HFFc6 (cell line): ENCODE results near the gene CYP4F3. TPM values are rescaled to one million over a fixed set of nuclear protein-coding genes. Genes with fewer than 3 reads are reported as not detected.

ENCODE experiments used
- DNase-seq: peaks from one replicate; pipeline ENCODE4 v3.0.0-alpha.2; 2018
- H3K27ac Mint-ChIP-seq: 2 replicates; pipeline ENCODE4 v1.8.0; 2020; ENCODE audit warnings: mild to moderate bottlenecking, mixed read lengths
- H3K27me3 Mint-ChIP-seq: 2 replicates; pipeline ENCODE4 v1.8.0; 2021; ENCODE audit warnings: mild to moderate bottlenecking, moderate library complexity, mixed read lengths; ENCODE audit not compliant: insufficient read depth
- H3K36me3 Mint-ChIP-seq: 2 replicates; pipeline ENCODE4 v1.8.0; 2021; ENCODE audit warnings: low read depth, mixed read lengths
- H3K4me1 Mint-ChIP-seq: 2 replicates; pipeline ENCODE4 v1.8.0; 2020; ENCODE audit warnings: low read depth, mixed read lengths
- H3K4me3 Mint-ChIP-seq: 2 replicates; pipeline ENCODE4 v1.8.0; 2020; ENCODE audit warnings: mild to moderate bottlenecking, moderate library complexity, mixed read lengths
- H3K9me3 Mint-ChIP-seq: 2 replicates; pipeline ENCODE4 v1.8.0; 2020; ENCODE audit warnings: mild to moderate bottlenecking, mixed read lengths
- CTCF ChIP-seq: fragments of 200-600 bp; sonication (generic); IDR thresholded peaks from 2 replicates; pipeline ENCODE4 v1.5.0; 2021; ENCODE audit warnings: antibody characterized with exemption, mild to moderate bottlenecking
- total RNA-seq, 6 experiments: library from RNA; stranded (reverse); fragmentation: NEBNext Ultra II Directional; extraction: Animal tissue kit (Norgen Biotek cat#: 25700); gene quantifications; 2 replicates in 1 of 6; 3 replicates in 5 of 6; pipeline ENCODE4 v1.2.3, GENCODE V29; 2021

CYP4F3 gene
- total RNA-seq, 6 experiments from 2014 or later = not detected

GRCh38 chr19:15641901-15642491, 1.3 kb downstream of the CYP4F3 start:
- no peak for TF ChIP-seq CTCF
- Mint-ChIP-seq H3K4me3 (no peak overlapping the region), H3K27ac (no peak overlapping the region), H3K27me3 (peaks cover 2% of the 10 kb centered on the region), H3K9me3 (peaks cover 45% of the 10 kb centered on the region), H3K4me1 (no peaks in the 10 kb centered on the region), H3K36me3 (no peaks in the 10 kb centered on the region)
- DNase-seq = no peak

GRCh38 chr19:15642807-15643206, 2.1 kb downstream of the CYP4F3 start:
- Mint-ChIP-seq H3K4me1 (no peaks in the 10 kb centered on the region), H3K36me3 (no peaks in the 10 kb centered on the region), H3K27me3 (peaks cover 2% of the 10 kb centered on the region), H3K9me3 (peaks cover 44% of the 10 kb centered on the region), H3K4me3 (no peak overlapping the region), H3K27ac (no peak overlapping the region)
- TF ChIP-seq CTCF = no peak
- no peak for DNase-seq

- H3K27ac Mint-ChIP-seq = no peak overlapping the region
- peaks cover 42% of the 10 kb centered on the region for H3K9me3 Mint-ChIP-seq
- DNase-seq = no peak
- no peaks in the 10 kb centered on the region for H3K4me1 Mint-ChIP-seq
- H3K27me3 Mint-ChIP-seq = peaks cover 2% of the 10 kb centered on the region
- TF ChIP-seq CTCF = no peak
- no peaks in the 10 kb centered on the region for H3K36me3 Mint-ChIP-seq
- H3K4me3 Mint-ChIP-seq = no peak overlapping the region
Measured at GRCh38 chr19:15643387-15643786, 2.7 kb downstream of the CYP4F3 start.

GRCh38 chr19:15644066-15644741, 3.5 kb downstream of the CYP4F3 start:
- Mint-ChIP-seq H3K4me3 (no peak overlapping the region), H3K27ac (no peak overlapping the region), H3K9me3 (peaks cover 42% of the 10 kb centered on the region), H3K4me1 (no peaks in the 10 kb centered on the region), H3K36me3 (no peaks in the 10 kb centered on the region), H3K27me3 (peaks cover 2% of the 10 kb centered on the region)
- no peak for DNase-seq
- TF ChIP-seq CTCF = no peak

GRCh38 chr19:15644816-15645215, 4.1 kb downstream of the CYP4F3 start:
- TF ChIP-seq CTCF = no peak
- Mint-ChIP-seq H3K4me3 (no peak overlapping the region), H3K9me3 (peaks cover 42% of the 10 kb centered on the region), H3K36me3 (no peaks in the 10 kb centered on the region), H3K27me3 (peaks cover 2% of the 10 kb centered on the region), H3K4me1 (no peaks in the 10 kb centered on the region), H3K27ac (no peak overlapping the region)
- DNase-seq = no peak
